ENCODE results near the gene ERP44.

ERP44 gene

GRCh38 chr9:99966001-99966400 lies 132.8 kb downstream of the ERP44 start:
- DNase-seq (ENCODE audit: low read depth), result no peak
- no peak overlapping the region for H3K4me3 ChIP-seq (ENCODE audit: low read length)
- TF ChIP-seq, protein P1, sequence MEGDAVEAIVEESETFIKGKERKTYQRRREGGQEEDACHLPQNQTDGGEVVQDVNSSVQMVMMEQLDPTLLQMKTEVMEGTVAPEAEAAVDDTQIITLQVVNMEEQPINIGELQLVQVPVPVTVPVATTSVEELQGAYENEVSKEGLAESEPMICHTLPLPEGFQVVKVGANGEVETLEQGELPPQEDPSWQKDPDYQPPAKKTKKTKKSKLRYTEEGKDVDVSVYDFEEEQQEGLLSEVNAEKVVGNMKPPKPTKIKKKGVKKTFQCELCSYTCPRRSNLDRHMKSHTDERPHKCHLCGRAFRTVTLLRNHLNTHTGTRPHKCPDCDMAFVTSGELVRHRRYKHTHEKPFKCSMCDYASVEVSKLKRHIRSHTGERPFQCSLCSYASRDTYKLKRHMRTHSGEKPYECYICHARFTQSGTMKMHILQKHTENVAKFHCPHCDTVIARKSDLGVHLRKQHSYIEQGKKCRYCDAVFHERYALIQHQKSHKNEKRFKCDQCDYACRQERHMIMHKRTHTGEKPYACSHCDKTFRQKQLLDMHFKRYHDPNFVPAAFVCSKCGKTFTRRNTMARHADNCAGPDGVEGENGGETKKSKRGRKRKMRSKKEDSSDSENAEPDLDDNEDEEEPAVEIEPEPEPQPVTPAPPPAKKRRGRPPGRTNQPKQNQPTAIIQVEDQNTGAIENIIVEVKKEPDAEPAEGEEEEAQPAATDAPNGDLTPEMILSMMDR (IDR thresholded peaks at IDR 0.05; ENCODE audit: insufficient read depth, low read depth, low read length, missing control alignments), result no peak

DNA sequence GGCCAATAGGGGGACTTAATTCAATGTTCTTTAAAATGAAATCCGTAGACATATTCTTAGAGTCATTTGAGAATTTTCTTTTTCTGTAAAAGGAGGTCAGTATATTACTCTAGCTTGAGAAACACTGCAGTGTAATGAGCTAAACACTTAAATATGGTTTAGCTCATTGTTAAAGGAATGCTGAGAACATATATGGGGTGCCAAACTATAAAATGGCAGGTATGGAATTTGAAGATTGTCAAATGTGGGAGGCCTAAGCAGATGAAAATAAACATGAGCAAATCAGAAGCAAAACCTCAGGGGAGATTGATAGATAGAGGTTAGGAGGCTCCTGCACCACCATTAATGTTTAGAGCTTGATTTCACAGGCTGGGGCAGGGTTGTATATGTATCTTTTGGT lies 134.5 kb downstream of the ERP44 start:
- no peak overlapping the region for H3K4me3 ChIP-seq (ENCODE audit: low read length)
- TF ChIP-seq, protein P1 (IDR thresholded peaks at IDR 0.05; ENCODE audit: insufficient read depth, low read depth, low read length, missing control alignments), result no peak
- DNase-seq (ENCODE audit: low read depth), result no peak

DNA sequence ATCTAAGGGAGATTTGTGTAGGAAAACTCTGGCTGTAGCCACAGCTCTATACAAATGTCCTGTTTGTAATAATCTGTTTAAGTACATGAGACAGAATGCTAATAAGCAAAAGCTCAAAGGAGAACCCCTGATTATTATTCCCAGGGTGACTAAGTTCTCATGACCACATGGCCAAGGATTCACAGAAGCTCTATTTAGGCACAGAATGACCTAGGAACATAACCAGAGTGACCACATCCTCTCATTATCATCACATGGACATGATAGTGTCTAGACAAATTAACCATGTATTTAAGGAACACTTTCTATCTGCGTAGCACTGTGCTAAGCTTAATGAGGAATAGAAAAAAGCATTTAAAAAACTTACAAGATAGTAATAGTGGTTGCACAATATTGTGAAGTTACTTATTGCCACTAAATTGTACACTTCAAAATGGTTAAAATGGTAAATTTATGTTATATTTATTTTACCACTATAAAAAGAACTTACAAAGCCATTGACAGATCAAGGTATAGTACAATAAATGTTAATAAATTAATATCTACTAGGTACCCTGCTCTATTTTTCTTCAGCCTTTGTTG lies 136.0 kb downstream of the ERP44 start:
- TF ChIP-seq, protein P1 (IDR thresholded peaks at IDR 0.05; ENCODE audit: insufficient read depth, low read depth, low read length, missing control alignments), result no peak
- DNase-seq (ENCODE audit: low read depth), result no peak
- no peak overlapping the region for H3K4me3 ChIP-seq (ENCODE audit: low read length)

DNA sequence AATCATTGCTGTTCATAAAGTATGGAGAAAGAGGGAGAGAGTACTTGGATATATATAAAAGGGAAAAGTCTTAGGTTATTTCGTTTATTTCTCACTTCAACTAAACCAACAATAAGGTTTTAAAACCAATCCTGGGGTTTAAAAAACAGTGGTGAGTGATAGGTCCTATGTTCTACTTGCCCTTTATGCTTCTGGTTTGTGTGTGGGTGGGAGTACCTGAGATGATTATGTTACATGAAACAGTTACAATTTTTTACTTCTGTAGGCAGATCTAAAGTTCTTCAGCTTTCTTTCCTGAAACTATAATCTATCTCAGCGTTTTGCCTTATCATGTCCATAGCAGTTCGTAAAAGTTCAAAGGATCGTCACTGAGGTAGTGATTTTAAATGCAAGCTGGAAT lies 143.2 kb downstream of the ERP44 start:
- no peak for DNase-seq (ENCODE audit: low read depth)
- TF ChIP-seq, protein P1 (IDR thresholded peaks at IDR 0.05; ENCODE audit: insufficient read depth, low read depth, low read length, missing control alignments), result no peak
- no peak overlapping the region for H3K4me3 ChIP-seq (ENCODE audit: low read length)

- DNase-seq (ENCODE audit: low read depth), result no peak
- TF ChIP-seq, protein P1 (IDR thresholded peaks at IDR 0.05; ENCODE audit: insufficient read depth, low read depth, low read length, missing control alignments), result no peak
- no peak overlapping the region for H3K4me3 ChIP-seq (ENCODE audit: low read length)
These were observed 144.0 kb downstream of the ERP44 start for GRCh38 chr9:99954819-99955218.

GRCh38 chr9:99953861-99954507 lies 144.8 kb downstream of the ERP44 start:
- no peak for DNase-seq (ENCODE audit: low read depth)
- TF ChIP-seq, protein P1 (IDR thresholded peaks at IDR 0.05; ENCODE audit: insufficient read depth, low read depth, low read length, missing control alignments), result no peak
- no peak overlapping the region for H3K4me3 ChIP-seq (ENCODE audit: low read length)

GRCh38 chr9:99948896-99949295 lies 149.9 kb downstream of the ERP44 start:
- no peak overlapping the region for H3K4me3 ChIP-seq (ENCODE audit: low read length)
- no peak for DNase-seq (ENCODE audit: low read depth)
- TF ChIP-seq, protein P1 (IDR thresholded peaks at IDR 0.05; ENCODE audit: insufficient read depth, low read depth, low read length, missing control alignments), result no peak
